Esophagus mucosa (tissue), 1 donor: ENCODE measurements around the gene ATP5PO. TPM values are rescaled to one million over a fixed set of nuclear protein-coding genes. Genes with fewer than 3 reads are reported as not detected.
"Not testable (repeated sequence)": the region's sequence is repeated elsewhere in the genome, so short reads cannot be mapped to it uniquely, and the experiment has no call there.

ENCODE experiments used
- ATAC-seq: fragments of 200-7000 bp; cut with Tn5 transposase; one replicate; pipeline ENCODE4 v1.9.1; 2020
- total RNA-seq: library from RNA; stranded (reverse); gene quantifications from one replicate; pipeline ENCODE4 v1.2.4, GENCODE V29; 2023
- donor health status: DM: yes; HTN: yes; CAD: no.

The ATP5PO gene
- total RNA-seq, 1 donor from 2014 or later, result 236 TPM

DNA sequence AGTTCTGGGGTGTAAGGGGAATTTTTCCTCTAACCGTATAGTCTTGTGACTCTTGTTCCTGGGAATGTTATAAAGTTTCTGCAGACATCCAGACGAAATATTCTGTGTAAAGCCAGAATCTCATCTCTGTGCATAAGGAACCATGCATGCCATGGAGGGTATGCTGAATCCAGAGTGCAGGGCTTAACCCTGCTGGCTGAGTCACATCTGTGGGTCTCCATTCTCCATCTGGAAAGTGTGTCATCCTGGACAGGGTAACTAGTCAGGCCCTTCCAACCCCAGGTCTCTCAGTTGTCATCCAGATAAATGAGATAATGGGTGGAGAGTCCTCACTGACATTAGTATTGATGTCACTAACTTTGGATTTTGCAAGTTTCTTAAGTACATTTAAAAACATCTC is 48.8 kb downstream of the ATP5PO start:
- ATAC-seq, result no peak

- no peak for ATAC-seq
Measured at GRCh38 chr21:33865996-33866575, 49.5 kb downstream of the ATP5PO start.

DNA sequence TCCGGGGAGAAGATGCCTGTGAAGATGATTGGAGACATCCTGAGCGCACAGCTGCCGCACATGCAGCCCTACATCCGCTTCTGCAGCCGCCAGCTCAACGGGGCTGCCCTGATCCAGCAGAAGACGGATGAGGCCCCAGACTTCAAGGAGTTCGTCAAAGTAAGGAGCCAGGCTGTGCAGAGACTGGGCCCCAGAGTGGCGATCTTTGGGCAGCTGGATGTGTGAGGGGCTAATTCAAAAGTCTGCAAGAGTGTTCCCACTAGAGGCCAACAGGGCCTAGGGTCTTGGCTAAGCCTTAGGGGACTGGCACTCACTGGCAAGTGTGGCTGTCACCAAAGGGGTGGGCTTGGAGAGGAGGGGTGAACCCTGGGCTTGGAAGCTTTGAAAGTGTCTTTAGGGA is 50.4 kb downstream of the ATP5PO start:
- ATAC-seq, result no peak

DNA sequence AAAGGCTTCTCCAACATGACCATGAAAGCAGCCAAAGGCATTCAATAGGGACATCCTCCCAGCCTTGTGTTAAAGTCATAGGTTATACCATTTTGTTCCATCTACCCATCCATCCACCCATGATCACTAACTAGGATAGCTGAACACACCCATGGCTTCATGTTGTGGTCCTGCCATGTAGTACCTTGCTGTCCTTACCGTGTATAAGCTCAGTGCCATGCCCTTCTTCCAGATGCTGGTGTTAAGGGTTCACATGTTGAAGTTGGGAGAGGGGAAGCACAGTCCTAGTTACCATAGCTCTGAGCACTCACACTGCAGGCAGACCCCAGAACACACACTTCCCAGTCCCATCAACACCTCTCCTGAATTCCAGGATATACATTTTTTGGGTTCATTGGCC is 51.5 kb downstream of the ATP5PO start:
- ATAC-seq, result no peak

DNA sequence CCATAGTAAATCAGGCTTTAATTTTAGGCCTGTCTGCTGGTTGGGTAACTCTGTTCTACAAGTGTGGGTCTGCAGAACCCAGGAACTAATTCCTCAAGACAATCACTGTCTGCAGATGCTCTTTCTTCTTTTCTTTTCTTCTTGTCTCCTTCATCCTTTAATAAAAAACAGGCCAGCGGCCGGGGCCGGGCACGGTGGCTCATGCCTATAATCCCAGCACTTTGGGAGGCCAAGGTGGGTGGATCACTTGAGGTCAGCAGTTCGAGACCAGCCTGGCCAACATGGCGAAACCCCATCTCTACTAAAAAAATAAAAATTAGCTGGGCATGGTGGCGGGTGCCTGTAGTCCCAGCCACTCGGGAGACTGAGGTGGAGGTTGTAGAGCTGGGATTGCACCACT is 52.4 kb downstream of the ATP5PO start:
- not testable (repeated sequence) for ATAC-seq

DNA sequence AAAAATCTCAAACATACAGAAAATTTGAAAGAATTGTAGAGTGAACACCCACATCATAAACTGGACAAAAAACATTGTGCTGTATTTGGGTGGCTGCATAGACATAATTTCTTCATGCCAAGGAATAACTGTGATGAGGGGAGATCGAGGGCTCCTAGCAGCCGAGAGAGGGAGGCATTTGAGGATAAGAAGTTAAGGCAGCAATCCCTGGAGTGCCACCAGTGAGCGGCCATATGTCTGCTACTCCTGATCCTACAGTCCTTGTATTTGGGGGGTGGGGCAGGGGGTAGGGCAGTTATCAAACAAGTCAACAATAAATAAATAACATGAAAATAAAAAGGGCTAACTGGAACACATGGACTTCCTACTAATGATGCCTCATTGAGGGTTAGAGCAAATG is 54.5 kb downstream of the ATP5PO start:
- ATAC-seq, result no peak

- no peak for ATAC-seq
Measured at GRCh38 chr21:33860332-33860879, 55.2 kb downstream of the ATP5PO start.

DNA sequence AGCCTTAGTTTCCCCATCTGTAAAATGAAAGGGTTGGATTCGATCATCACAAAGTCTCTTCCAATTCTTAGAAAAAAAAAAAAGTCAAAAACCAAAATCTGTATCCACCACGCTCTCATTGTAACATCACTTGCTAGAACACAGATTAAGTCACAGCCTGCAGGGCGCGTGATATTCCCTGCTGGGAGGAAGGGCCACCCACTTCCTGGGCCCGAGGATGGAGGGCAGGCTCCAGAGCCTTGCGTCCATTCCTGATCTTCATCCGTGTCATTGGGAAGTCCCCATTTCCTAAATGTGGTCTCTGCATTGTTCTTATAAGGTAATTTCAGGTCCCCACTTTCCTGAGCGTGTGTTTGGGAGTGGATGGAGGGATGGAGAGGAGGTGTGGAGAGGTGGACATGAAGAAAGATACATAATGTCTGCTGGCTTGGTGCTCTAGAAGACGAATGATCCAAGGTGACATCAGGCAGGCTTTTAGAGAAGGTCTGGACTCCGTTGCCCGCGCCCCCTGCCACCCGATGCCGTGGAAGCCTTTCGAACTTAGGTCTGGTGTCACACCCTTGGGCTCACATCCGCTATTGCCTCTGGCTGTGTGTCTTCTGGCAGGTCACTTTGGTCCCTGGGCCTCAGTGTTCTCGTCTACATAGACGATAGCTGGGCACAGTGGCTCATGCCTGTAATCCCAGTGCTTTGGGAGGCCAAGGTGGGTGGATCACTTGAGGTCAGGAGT is 56.1 kb downstream of the ATP5PO start:
- no peak for ATAC-seq

GRCh38 chr21:33858667-33859372 is 56.8 kb downstream of the ATP5PO start:
- no peak for ATAC-seq

- no peak for ATAC-seq
Measured at GRCh38 chr21:33857846-33858666, 57.5 kb downstream of the ATP5PO start.

DNA sequence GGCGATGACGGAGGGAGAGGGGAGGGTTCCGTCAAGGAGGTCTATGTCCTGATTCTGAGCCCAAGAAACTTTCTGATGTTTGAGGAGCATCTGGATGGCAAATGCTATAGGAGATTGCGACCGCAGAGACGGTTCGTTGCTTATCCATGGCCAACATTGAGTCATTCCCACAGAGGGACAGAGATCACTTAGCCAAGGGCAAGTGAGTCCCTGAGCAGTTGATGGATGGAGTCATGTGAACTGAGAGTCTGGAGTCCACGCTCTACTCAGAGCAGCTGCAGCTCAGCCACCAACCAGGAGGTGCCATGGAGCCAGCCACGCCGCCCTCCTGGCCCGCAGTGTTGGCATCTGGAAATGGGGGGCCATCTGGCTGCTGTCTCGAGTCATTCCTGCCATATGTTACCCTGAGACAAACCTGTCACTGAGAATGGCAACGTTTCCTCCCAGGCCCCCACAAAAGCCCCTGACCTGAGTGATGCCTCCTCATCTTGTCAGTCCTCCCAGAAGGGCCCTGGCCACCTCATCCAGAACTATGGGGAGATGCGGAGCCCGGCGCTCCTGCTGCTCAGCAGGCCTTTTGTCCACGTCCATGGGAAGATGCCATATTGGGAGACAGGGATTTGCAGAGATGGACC is 58.6 kb downstream of the ATP5PO start:
- no peak for ATAC-seq

GRCh38 chr21:33855190-33855589 is 60.4 kb downstream of the ATP5PO start:
- ATAC-seq, result no peak

GRCh38 chr21:33854604-33855003 is 61.0 kb downstream of the ATP5PO start:
- ATAC-seq, result peak; percentile 80

Other genes with a start within 250 kb of the ATP5PO start
- gene MRPS6, start 157.8 kb upstream of the ATP5PO start, total RNA-seq, result 31.0 TPM
- gene SLC5A3, start 157.8 kb upstream of the ATP5PO start, total RNA-seq, result 5.6 TPM